HCT116 (cell line): Measurements from ENCODE around the gene GABBR1. TPM values are rescaled to one million over a fixed set of nuclear protein-coding genes. Genes with fewer than 3 reads are reported as not detected.
A peak's percentile ranks its signal among the peaks of the same experiment; 100 is the strongest.

Experiments
- ATAC-seq: fragments of 200-7000 bp; cut with Tn5 transposase; 2 replicates; pipeline ENCODE4 v1.9.1; 2020; ENCODE audit warnings: mild to moderate bottlenecking, moderate library complexity
- BruUV-seq: library from RNA; stranded (reverse); fragments of 400-500 nt; replicated peaks from 2 replicates; lab custom pipeline; 2021; lab: Mats Ljungman, UMichigan
- CTCF ChIA-PET: fragments of 300-600 bp; sonication (Branson Sonifier 250); formaldehyde crosslinking; loops from one replicate; lab custom pipeline; 2021; ENCODE audit warnings: antibody characterized with exemption; lab: Charles Lee
- POLR2A ChIA-PET: fragments of 300-600, 350-600 bp; sonication (Branson Sonifier 250); formaldehyde crosslinking; loops from one replicate; lab custom pipeline; 2021; ENCODE audit warnings: antibody characterized with exemption; lab: Charles Lee
- RAD21 ChIA-PET, 2 experiments: fragments of 300-600 bp; sonication (Branson Sonifier 250); formaldehyde crosslinking; loops; one replicate each; lab custom pipeline; 2023; ENCODE audit warnings: low total read pairs in 2 of 2; ENCODE audit not compliant: uncharacterized antibody in 2 of 2, unreplicated experiment in 2 of 2, low non-redundant PET in 1 of 2; lab: Charles Lee
- DNase-seq: peaks from one replicate; pipeline ENCODE4 v3.0.0-alpha.2; 2010; ENCODE audit warnings: low read depth, low spot score
- H2AFZ ChIP-seq: fragments of 200-600 bp; shearing (Covaris generic), sonication (generic); 2 replicates; pipeline ENCODE4 v1.6.1; 2017; ENCODE audit warnings: low read depth, mixed run types, mixed read lengths, antibody characterized with exemption, low read length; ENCODE audit not compliant: poor library complexity, severe bottlenecking
- H3K27ac ChIP-seq: 2 replicates; pipeline ENCODE4 v1.5.1; 2012; ENCODE audit warnings: low read depth, low read length
- H3K27me3 ChIP-seq: fragments of 200-600 bp; sonication (generic); 2 replicates; pipeline ENCODE4 v1.6.1; 2016; ENCODE audit warnings: mixed run types, low read length, mixed read lengths; ENCODE audit not compliant: insufficient read depth
- H3K36me3 ChIP-seq, 2 experiments: fragments of 200-500 bp in 1 of 2; fragments of 200-600 bp in 1 of 2; sonication (Bioruptor generic) in 1 of 2; sonication (generic) in 1 of 2; 2 replicates each; pipeline versions ENCODE4 v1.5.1 to v1.6.1; 2014 to 2016; ENCODE audit warnings: low read length in 2 of 2, inconsistent platforms in 1 of 2, mixed read lengths in 1 of 2, mixed run types in 1 of 2; ENCODE audit not compliant: insufficient read depth in 2 of 2, control insufficient read depth in 1 of 2
- H3K4me1 ChIP-seq, 2 experiments: fragments of 200-600 bp in 1 of 2; sonication (generic) in 1 of 2; 2 replicates each; pipeline versions ENCODE4 v1.5.1 to v1.6.1; 2012 to 2017; ENCODE audit warnings: low read length in 2 of 2, inconsistent platforms in 1 of 2, mild to moderate bottlenecking in 1 of 2, mixed read lengths in 1 of 2, mixed run types in 1 of 2, moderate library complexity in 1 of 2; ENCODE audit not compliant: insufficient read depth in 2 of 2, control insufficient read depth in 1 of 2
- H3K4me2 ChIP-seq: fragments of 200-600 bp; sonication (generic); 2 replicates; pipeline ENCODE4 v1.6.1; 2017; ENCODE audit warnings: mixed run types, low read length, mixed read lengths
- H3K4me3 ChIP-seq, 2 experiments: fragments of 200-600 bp in 1 of 2; sonication (generic) in 1 of 2; replicated peaks in 1 of 2; 2 replicates each; pipeline ENCODE4 v1.5.1; 2011 to 2016; ENCODE audit warnings: low read length in 2 of 2, control low read depth in 1 of 2, low read depth in 1 of 2, mild to moderate bottlenecking in 1 of 2, mixed read lengths in 1 of 2, mixed run types in 1 of 2
- H3K79me2 ChIP-seq: fragments of 200-600 bp; sonication (generic); 2 replicates; pipeline ENCODE4 v1.6.1; 2017; ENCODE audit warnings: mild to moderate bottlenecking, mixed run types, low read length, moderate library complexity, mixed read lengths; ENCODE audit not compliant: insufficient read depth
- H3K9ac ChIP-seq: fragments of 200-600 bp; sonication (generic); 2 replicates; pipeline ENCODE4 v1.6.1; 2016; ENCODE audit warnings: low read length, mixed read lengths
- H3K9me2 ChIP-seq: fragments of 200-600 bp; sonication (generic), shearing (Covaris generic); 2 replicates; pipeline ENCODE4 v1.6.1; 2017; ENCODE audit warnings: mixed run types, mild to moderate bottlenecking, moderate library complexity; ENCODE audit not compliant: insufficient read depth
- H3K9me3 ChIP-seq, 2 experiments: fragments of 200-500 bp in 1 of 2; fragments of 200-600 bp in 1 of 2; sonication (Bioruptor generic) in 1 of 2; sonication (generic) in 1 of 2; 2 replicates each; pipeline ENCODE4 v1.6.1; 2014 to 2017; ENCODE audit warnings: low read length in 2 of 2, mixed read lengths in 2 of 2, inconsistent platforms in 1 of 2, low read depth in 1 of 2, mild to moderate bottlenecking in 1 of 2, mixed run types in 1 of 2, moderate library complexity in 1 of 2; ENCODE audit not compliant: control insufficient read depth in 1 of 2, insufficient read depth in 1 of 2
- H4K20me1 ChIP-seq: fragments of 200-600 bp; sonication (generic), shearing (Covaris generic); 2 replicates; pipeline ENCODE4 v1.6.1; 2017; ENCODE audit warnings: mixed run types, mild to moderate bottlenecking, moderate library complexity; ENCODE audit not compliant: insufficient read depth
- ATF3 ChIP-seq: IDR thresholded peaks from 2 replicates; pipeline ENCODE4 v1.6.1; 2012
- EGR1 ChIP-seq: IDR thresholded peaks from 2 replicates; pipeline ENCODE4 v1.6.1; 2012; ENCODE audit warnings: low read depth
- ELF1 ChIP-seq: IDR thresholded peaks from 2 replicates; pipeline ENCODE4 v1.6.1; 2012; ENCODE audit warnings: low read depth, borderline replicate concordance
- EZH2 ChIP-seq: fragments of 200-600 bp; sonication (generic); IDR thresholded peaks from 2 replicates; pipeline ENCODE4 v1.6.1; 2017; ENCODE audit warnings: antibody characterized with exemption, mixed run types
- FOSL1 ChIP-seq: IDR thresholded peaks from 2 replicates; pipeline ENCODE4 v1.6.1; 2012; ENCODE audit warnings: low read depth
- POLR2AphosphoS5 ChIP-seq: IDR thresholded peaks from 2 replicates; pipeline ENCODE4 v1.6.1; 2011; ENCODE audit warnings: mild to moderate bottlenecking, low read depth, low read length, moderate library complexity
- RAD21 ChIP-seq: IDR thresholded peaks from 2 replicates; pipeline ENCODE4 v1.6.1; 2012; ENCODE audit warnings: low read depth, mild to moderate bottlenecking
- SIN3A ChIP-seq: IDR thresholded peaks from 2 replicates; pipeline ENCODE4 v1.6.1; 2012; ENCODE audit warnings: low read depth
- YY1 ChIP-seq: IDR thresholded peaks from 2 replicates; pipeline ENCODE4 v1.6.1; 2011; ENCODE audit warnings: low read length, low read depth, moderate library complexity, mild to moderate bottlenecking; ENCODE audit not compliant: insufficient replicate concordance; ENCODE audit errors: extremely low read depth
- ZBTB33 ChIP-seq: IDR thresholded peaks from 2 replicates; pipeline ENCODE4 v1.6.1; 2011; ENCODE audit warnings: mild to moderate bottlenecking, low read length, moderate library complexity; ENCODE audit not compliant: insufficient replicate concordance; ENCODE audit errors: extremely low read depth
- ZFX ChIP-seq: fragments of 450-650 bp; IDR thresholded peaks from 2 replicates; pipeline ENCODE4 v1.6.1; 2017
- ZNF274 ChIP-seq: fragments of 200-500 bp; sonication (Bioruptor generic); IDR thresholded peaks from 2 replicates; pipeline ENCODE4 v1.6.1; 2014; ENCODE audit warnings: mild to moderate bottlenecking, low read depth, low read length, inconsistent platforms
- intact Hi-C: fragments of 100-400 bp; cut with micrococcal nuclease; formaldehyde crosslinking; loops from 2 replicates; pipeline ENCODE4 v1.10.0; 2022
- total RNA-seq: library from RNA; stranded (reverse); gene quantifications from one replicate; pipeline ENCODE4 v1.2.1, GENCODE V29; 2021; ENCODE audit not compliant: unreplicated experiment
- TF ChIP-seq, protein P1 (sequence below), 3 experiments: fragments of 200-600 bp in 1 of 3; sonication (generic) in 1 of 3; IDR thresholded peaks in 2 of 3; conservative IDR thresholded peaks in 1 of 3; 2 replicates each; pipeline ENCODE4 v1.5.1; 2012 to 2017; ENCODE audit warnings: low read depth in 2 of 3, low read length in 2 of 3, antibody characterized with exemption in 1 of 3, borderline replicate concordance in 1 of 3, control low read depth in 1 of 3, mild to moderate bottlenecking in 1 of 3, mixed read lengths in 1 of 3, mixed run types in 1 of 3, moderate library complexity in 1 of 3; ENCODE audit not compliant: insufficient read depth in 1 of 3
- TF ChIP-seq, protein P2 (sequence below): IDR thresholded peaks from 2 replicates; pipeline ENCODE4 v1.6.1; 2012; ENCODE audit warnings: low read depth
- TF ChIP-seq, protein P3 (sequence below): IDR thresholded peaks from 2 replicates; pipeline ENCODE4 v1.6.1; 2012

The GABBR1 gene
- total RNA-seq, 1 experiment from 2014 or later: 43.4 TPM

- H3K4me1 ChIP-seq: no peaks in the 10 kb centered on the region
- H3K9me3 ChIP-seq: no peaks in the 10 kb centered on the region
- intact Hi-C loops: no loop called here
- no peak overlapping the region for H3K4me2 ChIP-seq
- DNase-seq (no peak), ATAC-seq (peak; percentile 89)
- peaks cover 7 to 39% of the 10 kb centered on the region in 2 experiments; a peak in 3 of 4 replicates for H3K36me3 ChIP-seq
- POLR2A ChIA-PET: no interaction called here
- no peak overlapping the region for H3K4me3 ChIP-seq
- TF ChIP-seq, protein P1, sequence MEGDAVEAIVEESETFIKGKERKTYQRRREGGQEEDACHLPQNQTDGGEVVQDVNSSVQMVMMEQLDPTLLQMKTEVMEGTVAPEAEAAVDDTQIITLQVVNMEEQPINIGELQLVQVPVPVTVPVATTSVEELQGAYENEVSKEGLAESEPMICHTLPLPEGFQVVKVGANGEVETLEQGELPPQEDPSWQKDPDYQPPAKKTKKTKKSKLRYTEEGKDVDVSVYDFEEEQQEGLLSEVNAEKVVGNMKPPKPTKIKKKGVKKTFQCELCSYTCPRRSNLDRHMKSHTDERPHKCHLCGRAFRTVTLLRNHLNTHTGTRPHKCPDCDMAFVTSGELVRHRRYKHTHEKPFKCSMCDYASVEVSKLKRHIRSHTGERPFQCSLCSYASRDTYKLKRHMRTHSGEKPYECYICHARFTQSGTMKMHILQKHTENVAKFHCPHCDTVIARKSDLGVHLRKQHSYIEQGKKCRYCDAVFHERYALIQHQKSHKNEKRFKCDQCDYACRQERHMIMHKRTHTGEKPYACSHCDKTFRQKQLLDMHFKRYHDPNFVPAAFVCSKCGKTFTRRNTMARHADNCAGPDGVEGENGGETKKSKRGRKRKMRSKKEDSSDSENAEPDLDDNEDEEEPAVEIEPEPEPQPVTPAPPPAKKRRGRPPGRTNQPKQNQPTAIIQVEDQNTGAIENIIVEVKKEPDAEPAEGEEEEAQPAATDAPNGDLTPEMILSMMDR (IDR thresholded peaks at IDR 0.05 in 2 of 3, conservative IDR thresholded peaks at IDR 0.05 in 1 of 3; ENCODE audit: borderline replicate concordance in 1 of 3, insufficient read depth in 1 of 3, low read depth in 2 of 3, low read length in 2 of 3): peak; percentile 50 to 66 (median 63); a peak in 5 of 6 replicates
- no peak for TF ChIP-seq POLR2AphosphoS5
- no peak for TF ChIP-seq EZH2
- TF ChIP-seq, protein P2, sequence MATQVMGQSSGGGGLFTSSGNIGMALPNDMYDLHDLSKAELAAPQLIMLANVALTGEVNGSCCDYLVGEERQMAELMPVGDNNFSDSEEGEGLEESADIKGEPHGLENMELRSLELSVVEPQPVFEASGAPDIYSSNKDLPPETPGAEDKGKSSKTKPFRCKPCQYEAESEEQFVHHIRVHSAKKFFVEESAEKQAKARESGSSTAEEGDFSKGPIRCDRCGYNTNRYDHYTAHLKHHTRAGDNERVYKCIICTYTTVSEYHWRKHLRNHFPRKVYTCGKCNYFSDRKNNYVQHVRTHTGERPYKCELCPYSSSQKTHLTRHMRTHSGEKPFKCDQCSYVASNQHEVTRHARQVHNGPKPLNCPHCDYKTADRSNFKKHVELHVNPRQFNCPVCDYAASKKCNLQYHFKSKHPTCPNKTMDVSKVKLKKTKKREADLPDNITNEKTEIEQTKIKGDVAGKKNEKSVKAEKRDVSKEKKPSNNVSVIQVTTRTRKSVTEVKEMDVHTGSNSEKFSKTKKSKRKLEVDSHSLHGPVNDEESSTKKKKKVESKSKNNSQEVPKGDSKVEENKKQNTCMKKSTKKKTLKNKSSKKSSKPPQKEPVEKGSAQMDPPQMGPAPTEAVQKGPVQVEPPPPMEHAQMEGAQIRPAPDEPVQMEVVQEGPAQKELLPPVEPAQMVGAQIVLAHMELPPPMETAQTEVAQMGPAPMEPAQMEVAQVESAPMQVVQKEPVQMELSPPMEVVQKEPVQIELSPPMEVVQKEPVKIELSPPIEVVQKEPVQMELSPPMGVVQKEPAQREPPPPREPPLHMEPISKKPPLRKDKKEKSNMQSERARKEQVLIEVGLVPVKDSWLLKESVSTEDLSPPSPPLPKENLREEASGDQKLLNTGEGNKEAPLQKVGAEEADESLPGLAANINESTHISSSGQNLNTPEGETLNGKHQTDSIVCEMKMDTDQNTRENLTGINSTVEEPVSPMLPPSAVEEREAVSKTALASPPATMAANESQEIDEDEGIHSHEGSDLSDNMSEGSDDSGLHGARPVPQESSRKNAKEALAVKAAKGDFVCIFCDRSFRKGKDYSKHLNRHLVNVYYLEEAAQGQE: no peak
- TF ChIP-seq SIN3A: no peak
- TF ChIP-seq ATF3: no peak
- TF ChIP-seq EGR1: no peak
- TF ChIP-seq RAD21: peak; percentile 10; the same call in 1 of the 2 replicates
- no peak for TF ChIP-seq ZFX
- TF ChIP-seq ZNF274: no peak
- TF ChIP-seq FOSL1: no peak
- TF ChIP-seq ELF1: no peak
- TF ChIP-seq ZBTB33: no peak
- TF ChIP-seq, protein P3, sequence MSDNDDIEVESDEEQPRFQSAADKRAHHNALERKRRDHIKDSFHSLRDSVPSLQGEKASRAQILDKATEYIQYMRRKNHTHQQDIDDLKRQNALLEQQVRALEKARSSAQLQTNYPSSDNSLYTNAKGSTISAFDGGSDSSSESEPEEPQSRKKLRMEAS: no peak
- no peak for TF ChIP-seq YY1
- H3K79me2 ChIP-seq: no peaks in the 10 kb centered on the region
- no peaks in the 10 kb centered on the region for H3K9me2 ChIP-seq
- no peak overlapping the region for H2AFZ ChIP-seq
- no peaks in the 10 kb centered on the region for H4K20me1 ChIP-seq
- H3K27ac ChIP-seq: no peak overlapping the region
- H3K9ac ChIP-seq: no peak overlapping the region
- RAD21 ChIA-PET: no interaction called here
- H3K27me3 ChIP-seq: no peaks in the 10 kb centered on the region
- CTCF ChIA-PET: interaction anchor here (1.4 to 1.9 kb wide), 2 partner anchors 30 to 32 kb away, joined by 3 to 4 read pairs; no protein-coding TSS in a partner anchor
- BruUV-seq: no TSS peak
These were observed 15.0 kb downstream of the GABBR1 start for GRCh38 chr6:29617782-29618554.
